Measurements from ENCODE around the gene GANAB.

DNA sequence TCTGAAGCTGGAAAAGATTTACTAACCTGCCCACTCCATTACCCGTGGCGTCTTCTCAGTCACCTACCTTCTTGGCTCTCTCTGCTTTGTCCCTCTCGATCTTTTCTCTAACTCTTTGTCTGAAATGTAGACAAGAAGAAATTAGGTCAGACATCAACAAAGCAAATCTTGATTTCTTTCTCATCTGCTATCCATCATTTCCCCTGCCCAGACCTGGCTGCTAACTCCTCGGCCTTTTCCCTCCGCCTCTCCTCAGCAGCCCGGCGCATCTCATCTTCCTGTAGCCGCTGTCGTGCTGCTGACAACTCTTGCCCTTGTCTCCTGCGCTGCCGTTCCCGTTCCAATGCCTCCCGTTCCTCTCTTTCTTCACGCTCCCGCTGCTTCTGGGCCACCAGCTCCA is 31.3 kb upstream of the GANAB start:
- no peak for TF ChIP-seq SP1 (IDR thresholded peaks at IDR 0.05)
- TF ChIP-seq FOXM1 (IDR thresholded peaks at IDR 0.05; ENCODE audit: borderline replicate concordance) = no peak
- no peak for TF ChIP-seq ZNF384 (IDR thresholded peaks at IDR 0.05)
- TF ChIP-seq CTBP1 (IDR thresholded peaks at IDR 0.05; ENCODE audit: borderline replicate concordance) = no peak
- no peak for TF ChIP-seq TARDBP (IDR thresholded peaks at IDR 0.05)
- no peak for TF ChIP-seq ARNT (IDR thresholded peaks at IDR 0.05)
- no peak for TF ChIP-seq SUZ12 (IDR thresholded peaks at IDR 0.05)

All from HEK293T (cell line).